GM19452 (cell line): Measurements from ENCODE around the gene SFMBT2.
"Not testable (repeated sequence)": the region's sequence is repeated elsewhere in the genome, so short reads cannot be mapped to it uniquely, and the experiment has no call there.

ENCODE experiments used
- ATAC-seq: cut with Tn5 transposase; IDR thresholded peaks from one replicate; pipeline ENCODE4 v1.9.1; 2021; ENCODE audit not compliant: unreplicated experiment

The SFMBT2 gene

GRCh38 chr10:7235376-7235775, 175.5 kb downstream of the SFMBT2 start:
- ATAC-seq, result no peak

- ATAC-seq, result no peak
Observed at GRCh38 chr10:7234109-7234508, 176.7 kb downstream of the SFMBT2 start.

DNA sequence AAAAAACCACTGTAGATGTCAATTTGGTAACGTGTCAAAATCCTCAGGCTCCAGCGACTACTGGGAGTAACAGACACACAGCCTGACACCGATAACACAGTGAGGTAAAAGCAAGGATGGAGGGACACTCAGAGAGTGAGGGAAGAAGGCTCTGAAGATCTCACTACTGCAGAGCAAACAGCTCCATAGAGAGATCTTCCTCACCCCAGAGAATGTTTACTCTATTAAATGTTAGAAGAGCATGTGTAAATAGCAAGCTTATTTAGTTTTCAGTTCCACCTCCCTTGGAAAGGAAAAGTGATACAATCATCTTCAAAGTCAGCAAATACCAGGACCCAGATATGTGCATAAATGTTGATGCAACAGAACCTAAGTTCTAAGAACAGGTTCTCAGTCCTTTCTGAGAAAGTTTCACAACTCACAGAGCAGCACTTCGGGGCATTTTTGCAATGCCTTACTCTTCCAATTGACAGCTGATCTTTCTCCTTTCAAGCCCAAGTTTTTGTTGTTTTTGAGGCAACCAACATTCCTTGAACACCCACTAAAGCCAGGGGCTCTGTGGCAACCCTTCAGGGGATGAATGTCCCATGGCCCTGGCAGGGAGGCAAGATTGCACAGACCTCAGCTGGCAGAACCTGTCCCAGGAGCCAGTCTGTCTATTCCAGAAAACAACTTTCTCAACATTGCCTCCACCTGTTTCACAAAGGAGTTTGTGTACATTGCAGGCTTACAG, 177.4 kb downstream of the SFMBT2 start:
- no peak for ATAC-seq

- no peak for ATAC-seq
Observed at GRCh38 chr10:7231509-7232414, 179.1 kb downstream of the SFMBT2 start.

DNA sequence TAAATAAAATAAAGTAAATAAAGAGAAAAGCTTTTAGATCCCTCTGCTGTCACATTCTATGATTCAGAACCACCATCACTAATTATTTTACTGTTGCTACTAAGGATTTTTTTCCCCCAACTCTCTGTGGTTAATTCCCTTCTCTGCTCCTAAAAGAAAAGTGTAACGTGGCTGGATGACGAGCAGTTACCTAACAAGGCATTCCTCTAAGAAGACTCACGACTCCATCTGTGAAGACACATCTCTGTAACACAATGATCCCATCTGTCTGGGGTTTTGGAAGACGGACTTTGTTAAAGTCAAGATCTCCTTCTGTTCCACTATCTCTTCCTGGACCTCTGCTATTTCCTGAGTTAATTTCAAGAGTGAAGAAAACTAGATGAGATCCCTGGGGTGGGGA, 179.9 kb downstream of the SFMBT2 start:
- ATAC-seq, result no peak

DNA sequence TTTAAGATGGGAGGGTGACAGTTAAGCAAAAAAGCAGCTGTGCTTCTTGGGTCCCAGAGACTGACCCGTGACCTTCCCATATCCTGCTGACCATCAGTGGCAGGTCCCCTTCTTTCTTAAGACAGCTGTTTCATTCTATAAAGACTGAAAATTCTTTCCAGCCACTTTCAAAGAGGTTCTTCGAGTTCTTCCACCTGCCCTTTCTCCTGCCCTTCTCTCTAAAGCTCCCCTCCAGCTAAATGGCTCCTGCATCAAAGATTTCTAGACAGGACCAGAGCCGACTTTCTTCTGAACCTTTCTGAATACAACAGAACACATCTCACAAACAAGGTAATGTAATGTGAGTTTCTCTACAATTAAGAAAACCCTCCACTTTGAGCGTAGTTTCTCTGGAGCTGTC, 180.8 kb downstream of the SFMBT2 start:
- ATAC-seq, result no peak

- ATAC-seq, result no peak
Observed at GRCh38 chr10:7225133-7225532, 185.7 kb downstream of the SFMBT2 start.

DNA sequence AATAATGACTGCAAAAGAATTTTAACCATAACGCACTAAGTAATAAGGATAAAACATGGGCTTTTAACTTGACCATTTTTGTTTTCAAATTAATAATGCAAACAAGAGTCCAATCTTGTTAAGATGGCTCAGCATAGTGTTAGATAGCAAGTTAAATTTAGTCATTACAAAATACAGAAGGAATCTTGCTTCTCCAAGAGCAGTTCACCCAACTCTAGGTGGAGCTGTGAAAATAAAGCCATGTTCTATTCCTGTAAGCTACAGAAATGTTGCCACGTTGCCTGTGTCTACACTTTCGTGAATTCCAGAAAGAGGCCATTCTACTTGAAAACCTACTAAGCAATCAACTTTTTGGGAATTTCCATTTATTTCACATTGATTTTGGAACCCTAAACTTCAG, 191.9 kb downstream of the SFMBT2 start:
- no peak for ATAC-seq

DNA sequence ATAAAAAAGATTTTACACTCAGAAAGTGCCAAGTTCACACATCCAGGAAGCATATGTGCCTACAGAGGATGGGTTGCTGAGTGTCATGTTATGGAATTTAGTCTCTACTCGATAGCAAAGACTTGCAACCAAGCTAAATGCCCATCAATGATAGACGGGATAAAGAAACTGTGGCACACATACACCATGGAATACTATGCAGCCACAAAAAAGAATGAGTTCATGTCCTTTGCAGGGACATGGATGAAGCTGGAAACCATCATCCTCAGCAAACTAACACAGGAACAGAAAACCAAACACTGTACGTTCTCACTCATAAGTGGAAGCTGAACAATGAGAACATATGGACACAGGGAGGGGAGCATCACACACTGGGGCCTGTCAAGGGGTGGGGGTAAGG, 198.1 kb downstream of the SFMBT2 start:
- not testable (repeated sequence) for ATAC-seq

- no peak for ATAC-seq
Observed at GRCh38 chr10:7211857-7212577, 198.8 kb downstream of the SFMBT2 start.

DNA sequence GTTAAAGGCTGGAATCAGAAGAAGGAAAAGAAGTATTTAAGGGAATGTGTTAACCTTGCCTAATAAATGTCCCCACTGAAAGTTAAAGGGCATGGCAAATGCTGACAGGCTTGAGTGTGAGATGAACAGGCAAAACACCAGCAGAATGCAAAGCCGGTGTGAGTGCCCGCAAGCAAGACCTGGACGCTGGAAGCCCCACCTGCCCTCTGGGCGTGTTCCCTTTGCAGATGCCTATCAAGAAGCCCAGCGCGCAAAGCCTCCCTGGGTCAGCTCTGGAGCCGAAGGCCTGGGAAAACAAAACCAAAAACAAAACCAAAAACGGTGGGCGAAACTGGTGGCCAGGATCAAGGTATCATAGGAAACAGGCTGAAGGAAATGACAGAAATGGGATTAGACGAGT, 200.3 kb downstream of the SFMBT2 start:
- no peak for ATAC-seq

DNA sequence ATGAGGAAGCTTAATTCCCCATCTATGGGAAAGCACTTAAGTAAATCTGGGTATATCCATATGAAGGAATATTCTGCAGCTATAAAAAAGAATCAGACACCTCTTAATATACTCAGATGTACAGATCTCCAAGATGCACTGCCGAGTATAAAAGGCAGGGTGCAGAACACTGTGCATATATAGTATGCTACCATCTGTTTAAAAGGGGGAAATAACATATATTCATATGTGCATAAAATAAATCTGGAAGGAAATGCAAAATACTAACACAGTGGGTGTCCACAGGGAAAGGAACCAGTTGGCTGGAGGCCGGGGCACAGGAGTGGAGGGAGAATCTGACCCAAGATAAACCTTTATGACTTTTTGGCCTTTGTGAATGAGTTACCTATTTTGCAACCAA, 201.4 kb downstream of the SFMBT2 start:
- ATAC-seq, result no peak

DNA sequence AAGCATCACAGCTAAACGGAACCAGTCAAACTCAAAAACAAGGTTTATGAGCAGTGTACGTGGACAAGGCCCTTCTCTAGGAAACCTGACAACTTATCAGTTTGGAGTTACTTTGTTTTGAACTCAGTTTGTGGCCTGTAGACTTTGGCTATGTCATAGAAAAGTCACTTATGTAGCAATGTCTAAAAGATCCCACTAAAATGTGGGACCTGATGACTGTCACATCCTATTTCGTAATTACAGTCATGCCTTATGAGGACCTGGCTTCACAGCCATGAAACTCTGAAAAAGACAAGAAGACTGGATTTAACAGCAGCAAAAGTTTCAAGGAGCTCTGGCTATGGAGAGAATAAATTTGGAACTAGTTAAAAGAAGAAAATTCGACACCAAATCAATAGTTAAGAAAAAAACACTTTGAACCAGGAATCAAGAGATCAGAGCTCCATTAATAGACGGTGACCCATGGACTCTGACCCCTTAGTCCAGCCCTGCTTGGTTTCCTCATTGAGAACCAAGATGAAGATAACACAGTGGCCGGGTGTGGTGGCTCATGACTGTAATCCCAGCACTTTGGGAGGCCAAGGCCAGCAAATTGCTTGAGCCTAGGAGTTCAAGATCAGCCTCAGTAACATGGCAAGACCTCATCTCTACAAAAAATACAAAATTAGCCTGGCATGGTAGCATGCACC, 204.3 kb downstream of the SFMBT2 start:
- ATAC-seq, result no peak

DNA sequence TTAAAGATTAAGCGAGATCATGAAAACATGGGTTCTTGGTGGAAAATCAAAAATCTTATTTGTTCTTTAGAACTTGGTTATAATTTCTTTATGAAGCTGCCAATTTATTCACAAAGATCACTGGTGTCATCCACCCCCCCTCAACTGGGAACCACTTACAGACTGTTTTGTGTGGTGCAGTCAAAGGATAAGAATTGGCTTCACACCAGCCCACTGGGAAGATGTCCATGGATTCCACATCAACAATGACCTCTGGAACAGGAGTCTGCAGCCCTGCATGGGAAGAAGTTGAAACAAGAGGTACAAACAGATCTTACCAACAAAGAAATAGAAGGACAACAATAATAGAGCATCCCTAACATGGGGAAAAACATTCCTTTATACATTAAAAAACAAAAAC, 205.2 kb downstream of the SFMBT2 start:
- no peak for ATAC-seq

DNA sequence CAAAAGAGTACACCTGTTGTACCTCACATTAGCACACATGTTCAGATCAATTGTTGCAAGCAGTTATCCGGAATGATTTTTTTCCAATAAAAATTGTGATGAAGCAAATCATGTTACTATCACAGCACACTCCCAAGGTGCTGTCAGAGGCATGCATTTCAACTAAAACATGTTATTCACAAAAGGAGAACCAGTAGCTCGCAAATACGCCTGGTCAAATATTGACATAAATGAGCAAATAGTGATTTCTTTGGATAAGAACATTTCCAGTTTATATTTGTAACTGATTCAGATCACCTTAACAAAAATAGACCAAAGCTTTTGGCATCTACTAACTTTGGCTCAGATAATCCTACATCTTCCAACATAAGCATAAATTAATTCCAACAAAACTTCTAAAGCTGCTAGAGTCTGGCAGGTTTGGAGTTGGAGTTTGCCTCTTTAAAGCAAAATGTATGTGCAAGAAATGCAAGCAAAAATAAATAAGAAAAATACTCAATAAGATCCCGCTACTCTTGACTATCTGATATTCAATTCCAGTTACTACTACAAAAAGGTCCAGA, 208.0 kb downstream of the SFMBT2 start:
- ATAC-seq, result no peak

DNA sequence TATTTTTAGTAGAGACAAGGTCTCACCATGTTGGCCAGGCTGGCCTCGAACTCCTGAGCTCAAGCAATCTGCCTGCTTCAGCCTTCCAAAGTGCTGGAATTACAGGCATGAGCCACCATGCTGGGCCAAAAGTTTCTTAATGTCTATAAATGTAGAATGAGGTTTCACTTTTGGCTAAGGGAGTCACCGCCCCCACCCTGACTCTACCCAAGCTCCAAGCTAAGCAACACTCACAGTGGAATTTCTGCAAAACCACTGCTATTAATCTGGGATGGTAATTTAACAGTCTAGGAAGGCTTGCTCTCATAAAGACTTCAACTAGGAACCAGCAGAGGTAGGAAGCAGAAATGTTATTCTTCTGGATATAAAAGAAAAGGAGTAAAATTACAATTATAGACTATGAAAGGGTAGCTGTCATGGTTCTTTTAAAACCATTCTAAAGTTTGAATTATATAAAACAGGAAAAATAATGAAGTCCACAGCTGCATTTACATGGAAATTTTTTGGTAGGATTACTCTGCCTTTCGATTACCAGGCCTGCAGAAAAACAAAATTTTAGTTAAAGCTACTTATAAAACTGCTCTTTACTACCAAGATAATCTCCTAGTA, 211.6 kb downstream of the SFMBT2 start:
- ATAC-seq, result no peak

DNA sequence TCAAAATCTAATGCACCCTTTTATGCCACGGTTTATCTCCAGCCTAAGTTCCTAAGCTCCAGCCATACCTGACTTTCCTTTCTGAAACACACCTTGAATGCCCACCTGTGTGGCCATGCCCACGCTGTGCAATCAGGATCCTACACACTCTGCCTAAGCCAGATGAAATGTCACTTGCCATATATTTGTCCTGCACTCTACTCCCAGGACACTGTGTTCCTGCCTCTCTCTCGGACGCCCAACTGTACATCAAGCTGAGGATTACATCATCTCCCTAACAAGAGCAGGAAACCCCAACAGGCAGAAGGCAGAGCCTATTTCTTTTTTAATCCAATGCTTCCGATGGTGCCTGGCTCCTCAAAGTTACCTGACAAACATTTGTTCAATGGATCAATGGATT, 214.6 kb downstream of the SFMBT2 start:
- no peak for ATAC-seq

DNA sequence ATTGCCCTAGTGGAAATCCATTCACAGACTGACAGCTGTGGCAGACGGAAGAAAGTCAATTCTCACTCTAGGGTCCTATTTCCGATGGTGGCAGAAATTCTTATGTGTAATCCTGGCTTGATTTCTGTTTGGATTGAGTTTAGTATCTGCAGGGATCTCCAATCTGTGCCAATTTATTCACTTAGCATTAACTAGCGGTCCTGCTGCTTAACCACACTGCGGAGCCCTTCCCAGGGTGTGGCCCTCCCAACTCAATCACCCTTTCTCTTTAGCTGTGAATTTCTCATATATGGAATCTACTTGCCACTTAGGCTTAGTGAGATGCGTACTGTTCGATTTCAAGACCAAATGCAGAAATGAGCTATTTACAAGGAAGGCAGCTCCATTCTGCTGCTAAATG, 215.7 kb downstream of the SFMBT2 start:
- no peak for ATAC-seq

GRCh38 chr10:7194571-7194970, 216.3 kb downstream of the SFMBT2 start:
- no peak for ATAC-seq

- no peak for ATAC-seq
Observed at GRCh38 chr10:7193369-7193768, 217.5 kb downstream of the SFMBT2 start.
